ENCODE data around the gene ZPBP2.
"Not testable (repeated sequence)": the region's sequence is repeated elsewhere in the genome, so short reads cannot be mapped to it uniquely, and the experiment has no call there.

ZPBP2 gene

DNA sequence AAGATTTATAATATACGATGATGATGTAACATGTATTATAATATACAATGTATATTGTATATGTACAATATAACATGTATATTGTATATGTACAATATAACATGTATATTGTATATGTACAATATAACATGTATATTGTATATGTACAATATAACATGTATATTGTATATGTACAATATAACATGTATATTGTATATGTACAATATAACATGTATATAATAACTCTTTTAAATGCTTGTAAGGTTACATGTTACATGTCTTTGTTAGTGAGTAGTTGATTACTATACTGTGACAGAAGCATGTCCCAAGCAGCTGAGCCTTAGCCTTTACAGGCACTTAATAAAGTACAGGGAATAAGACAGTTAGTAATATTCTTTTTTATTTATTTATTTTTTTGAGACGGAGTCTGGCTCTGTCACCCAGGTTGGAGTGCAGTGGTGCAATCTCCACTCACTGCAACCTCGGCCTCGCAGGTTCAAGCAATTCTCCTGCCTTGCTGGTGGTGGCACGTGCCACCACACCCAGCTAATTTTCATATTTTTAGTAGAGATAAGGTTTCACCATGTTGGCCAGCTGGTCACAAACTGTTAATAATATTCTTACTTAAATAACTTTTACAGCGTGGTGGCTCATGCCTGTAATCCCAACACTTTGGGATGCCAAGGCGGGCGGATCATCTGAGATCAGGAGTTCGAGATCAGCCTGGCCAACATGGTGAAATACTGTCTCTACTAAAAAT is 11.9 kb upstream of the ZPBP2 start:
- not testable (repeated sequence) for DNase-seq (ENCODE audit: low read depth)

DNA sequence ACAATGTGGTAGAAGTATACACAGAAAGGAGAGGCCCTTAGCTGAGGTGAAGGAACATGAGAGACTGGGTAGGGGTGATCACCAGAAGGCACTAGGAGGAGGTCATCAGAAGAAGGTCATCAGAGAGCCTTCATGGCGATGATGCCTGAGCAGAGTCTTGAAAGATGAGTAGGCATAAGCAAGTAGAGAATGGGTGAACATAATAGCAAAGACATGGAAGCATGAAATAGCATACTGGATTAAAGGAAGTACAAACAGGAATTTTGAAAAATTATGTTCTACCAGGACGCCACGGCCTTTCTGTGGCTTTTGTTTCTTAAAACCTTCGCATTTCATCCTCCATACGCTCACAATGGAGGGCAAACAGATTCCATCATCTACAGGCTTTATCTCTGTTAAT is 6.8 kb upstream of the ZPBP2 start:
- no peak for DNase-seq (ENCODE audit: low read depth)

DNA sequence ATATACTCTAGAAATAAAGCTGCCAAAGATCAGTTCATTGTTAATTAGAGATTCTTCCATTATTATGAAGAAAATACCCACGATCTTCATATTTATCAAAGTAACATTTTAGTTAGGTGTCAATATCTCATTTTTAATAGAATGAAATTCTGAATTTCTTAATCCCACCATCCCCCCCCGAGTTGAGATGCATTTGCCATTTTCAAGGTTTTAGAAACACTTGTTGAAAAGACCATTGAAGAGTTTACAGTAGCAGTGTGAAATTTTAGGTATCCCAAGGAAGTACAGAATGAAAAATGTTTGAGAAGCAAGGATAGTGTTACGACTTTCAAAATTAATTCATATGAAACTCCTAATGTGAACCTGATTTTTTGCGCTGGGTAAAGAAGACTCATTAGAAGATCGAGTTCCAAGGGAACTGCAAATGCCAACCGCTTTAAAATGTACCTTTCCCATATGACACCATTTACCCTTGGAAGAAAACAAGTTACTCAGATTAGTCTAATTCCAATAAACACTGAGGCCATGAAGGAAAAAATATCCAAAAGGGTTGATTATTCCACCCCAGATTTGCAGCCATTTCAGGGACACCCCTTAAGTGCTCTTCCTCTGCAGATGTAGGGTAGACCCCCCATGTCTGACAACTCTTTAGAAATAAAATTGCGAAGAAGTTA is 4.6 kb upstream of the ZPBP2 start:
- no peak for DNase-seq (ENCODE audit: low read depth)

DNA sequence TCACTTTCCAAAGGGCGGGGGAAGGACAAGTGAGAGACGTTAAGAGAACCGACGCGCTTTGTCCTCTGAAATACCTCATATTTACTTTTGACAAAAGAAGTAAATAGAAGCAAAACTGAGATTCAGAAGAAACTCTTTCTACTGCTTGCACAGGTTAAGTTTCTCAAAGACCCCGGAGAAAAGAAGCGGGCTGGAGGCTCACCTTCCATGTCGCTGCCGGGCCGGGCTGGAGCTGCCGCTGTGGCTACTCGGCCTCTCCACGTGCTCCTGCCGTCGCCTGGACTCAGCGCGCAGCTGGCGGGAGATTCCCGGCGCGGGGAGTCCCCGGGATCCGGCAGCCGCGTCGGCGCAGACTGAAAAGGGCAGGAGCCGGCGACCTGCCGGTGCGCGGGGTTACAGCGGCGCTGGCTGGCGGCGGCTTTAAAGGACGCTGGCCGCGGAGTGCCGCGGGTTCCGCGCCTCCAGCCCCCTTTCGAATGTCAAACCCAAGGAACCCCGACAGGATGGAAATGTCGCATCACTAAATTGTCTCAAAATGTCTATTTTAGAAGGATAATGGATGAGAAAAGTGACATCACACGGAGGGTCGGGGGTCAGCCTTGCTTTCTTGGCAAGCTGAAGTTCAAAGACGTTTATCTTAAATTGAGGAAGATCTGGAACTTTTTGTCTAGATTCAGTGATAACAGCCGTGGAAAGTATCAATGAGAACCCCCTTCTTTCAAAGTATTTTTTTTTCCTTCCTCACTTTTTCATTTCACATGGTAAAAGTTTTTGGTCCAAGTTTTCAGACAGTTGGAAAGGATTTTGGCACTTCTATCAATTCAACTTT is 3.9 kb upstream of the ZPBP2 start, which contains the start of gene IKZF3:
Gene IKZF3 (minus strand): TSS at position 395 of the 829 bp plus-strand sequence. CDS start 186 bp downstream, at position 209.
- DNase-seq (ENCODE audit: low read depth): peak; percentile 71

DNA sequence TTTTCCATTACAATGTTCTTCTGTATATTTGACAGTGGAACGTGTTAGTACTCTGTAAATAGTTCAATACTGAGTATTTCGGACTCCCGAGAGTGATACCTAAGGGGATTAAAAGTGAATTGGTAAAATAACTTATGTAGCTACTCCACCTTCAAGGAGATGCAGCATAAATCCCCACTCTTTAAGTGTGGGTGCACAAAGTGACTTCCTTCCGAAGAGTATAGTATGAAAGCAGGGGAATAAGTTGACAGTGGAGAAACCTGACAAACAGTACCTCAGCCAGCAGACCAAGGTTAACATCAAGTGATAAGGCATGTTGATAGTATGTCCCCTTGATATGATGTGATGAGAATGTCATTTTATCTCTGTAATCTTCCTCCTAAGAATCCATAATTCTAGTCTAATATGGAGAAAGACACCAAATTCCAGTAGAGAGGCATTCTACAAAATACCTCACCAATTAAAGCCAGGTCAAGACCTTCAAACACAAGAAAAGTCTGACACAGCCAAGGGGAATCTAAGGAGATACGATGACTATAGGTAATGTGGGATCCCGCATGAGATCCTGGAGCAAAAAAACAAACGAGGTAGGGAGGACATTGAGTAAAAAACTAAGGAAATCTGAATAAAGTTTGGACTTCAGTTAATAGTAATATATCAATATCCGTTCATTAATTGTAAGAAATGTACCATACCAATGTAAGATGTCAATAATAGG is 1.8 kb upstream of the ZPBP2 start:
- no peak for DNase-seq (ENCODE audit: low read depth)

DNA sequence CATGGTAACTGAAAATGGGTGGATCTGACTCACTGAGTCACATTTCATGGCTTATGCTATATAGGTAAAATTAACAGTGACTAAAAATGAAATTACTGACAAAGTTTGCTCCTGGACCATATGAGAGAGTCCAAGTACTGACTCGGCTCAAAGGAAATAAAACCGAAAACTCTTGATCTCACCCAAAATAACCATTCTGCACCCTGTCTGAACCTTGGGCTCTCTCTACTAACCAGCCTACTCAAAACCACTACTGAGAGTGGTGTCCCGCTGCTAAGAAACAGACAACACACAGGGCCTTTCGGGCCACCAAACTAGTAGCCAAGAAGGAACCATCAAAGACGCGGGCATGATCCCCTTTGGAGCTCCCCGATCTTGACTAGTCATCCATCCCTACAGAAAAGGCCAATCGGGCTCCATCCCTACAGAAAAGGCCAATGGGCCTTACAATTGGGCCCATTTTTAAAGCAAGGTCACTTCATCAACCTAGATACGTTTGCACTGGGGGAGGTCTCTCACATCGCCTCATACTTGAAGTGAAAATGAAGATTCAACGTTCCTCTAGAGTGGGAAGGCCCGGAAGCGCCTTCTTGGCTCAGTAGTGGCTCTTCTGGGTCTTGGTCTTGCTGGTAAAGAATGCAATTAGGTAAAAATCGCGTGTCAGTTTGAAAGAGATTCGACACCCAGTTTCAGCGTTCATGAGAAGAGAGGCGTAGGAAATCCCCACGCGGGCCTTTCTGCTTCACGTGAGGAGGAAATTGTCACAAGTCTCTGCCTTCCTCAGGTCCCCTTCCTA is 720 bp upstream of the ZPBP2 start:
- DNase-seq (ENCODE audit: low read depth): peak; percentile 17

- no peak for DNase-seq (ENCODE audit: low read depth)
Measured at GRCh38 chr17:39868554-39868942, 546 bp downstream of the ZPBP2 start.

- DNase-seq (ENCODE audit: low read depth): no peak
Measured at GRCh38 chr17:39870776-39871175, 2.8 kb downstream of the ZPBP2 start.

GRCh38 chr17:39871801-39872200 is 3.8 kb downstream of the ZPBP2 start:
- no peak for DNase-seq (ENCODE audit: low read depth)

DNA sequence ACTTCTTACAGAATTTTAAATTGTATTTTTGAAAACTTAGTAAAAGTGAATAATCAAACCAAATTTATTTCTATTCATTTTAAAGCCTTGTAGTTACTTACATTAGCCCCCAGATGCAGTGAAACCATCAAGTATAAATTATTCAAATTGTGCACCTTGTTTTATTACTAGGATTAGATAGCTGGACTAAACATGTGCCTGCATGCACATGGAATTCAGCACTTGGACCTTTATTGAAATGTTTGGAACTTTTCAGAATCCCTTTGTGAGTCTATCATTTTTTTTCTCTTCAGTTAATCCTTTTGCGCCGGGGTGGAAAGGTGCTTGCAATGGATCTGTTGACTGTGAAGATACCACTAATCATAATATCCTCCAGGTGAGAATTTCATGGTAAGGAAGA is 4.7 kb downstream of the ZPBP2 start:
- no peak for DNase-seq (ENCODE audit: low read depth)

DNA sequence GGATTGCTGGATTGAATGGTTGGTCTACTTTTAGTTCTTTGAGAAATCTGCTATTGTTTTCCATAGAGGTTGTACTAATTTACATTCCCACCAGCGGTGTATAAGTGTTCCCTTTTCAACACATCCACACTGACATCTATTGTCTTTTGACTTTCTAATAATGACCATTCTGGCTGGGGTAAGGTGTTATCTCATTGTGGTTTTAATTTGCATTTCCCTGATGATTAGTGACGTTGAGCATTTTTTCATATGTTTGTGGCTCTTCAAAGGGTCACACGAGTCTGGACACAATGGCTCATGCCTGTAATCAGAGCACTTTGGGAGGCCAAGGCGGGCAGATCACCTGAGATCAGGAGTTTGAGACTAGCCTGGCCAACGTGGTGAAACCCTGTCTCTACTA is 18.1 kb downstream of the ZPBP2 start:
- not testable (repeated sequence) for DNase-seq (ENCODE audit: low read depth)

DNA sequence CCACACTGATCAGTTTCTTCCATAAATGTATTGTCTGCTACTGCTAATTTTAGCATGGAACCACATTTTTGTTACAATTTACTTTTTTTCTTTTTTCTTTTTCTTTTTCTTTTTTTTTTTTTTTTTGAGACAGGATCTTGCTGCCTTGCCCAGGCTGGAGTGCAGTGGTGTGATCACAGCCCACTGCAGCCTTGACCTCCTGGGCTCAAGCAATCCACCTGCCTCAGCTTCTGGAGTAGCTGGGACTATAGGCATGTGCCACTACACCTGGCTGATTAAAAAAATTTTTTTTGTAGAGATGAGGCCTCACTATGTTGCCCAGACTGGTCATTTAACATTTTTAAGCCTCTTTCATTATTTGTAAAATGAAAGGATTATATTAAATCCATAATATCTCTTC is 19.1 kb downstream of the ZPBP2 start:
- DNase-seq (ENCODE audit: low read depth): no peak

GRCh38 chr17:39889200-39889599 is 21.2 kb downstream of the ZPBP2 start:
- no peak for DNase-seq (ENCODE audit: low read depth)

GRCh38 chr17:39894681-39895376 is 26.8 kb downstream of the ZPBP2 start:
- DNase-seq (ENCODE audit: low read depth): no peak

GRCh38 chr17:39898088-39898487 is 30.1 kb downstream of the ZPBP2 start:
- DNase-seq (ENCODE audit: low read depth): no peak

DNA sequence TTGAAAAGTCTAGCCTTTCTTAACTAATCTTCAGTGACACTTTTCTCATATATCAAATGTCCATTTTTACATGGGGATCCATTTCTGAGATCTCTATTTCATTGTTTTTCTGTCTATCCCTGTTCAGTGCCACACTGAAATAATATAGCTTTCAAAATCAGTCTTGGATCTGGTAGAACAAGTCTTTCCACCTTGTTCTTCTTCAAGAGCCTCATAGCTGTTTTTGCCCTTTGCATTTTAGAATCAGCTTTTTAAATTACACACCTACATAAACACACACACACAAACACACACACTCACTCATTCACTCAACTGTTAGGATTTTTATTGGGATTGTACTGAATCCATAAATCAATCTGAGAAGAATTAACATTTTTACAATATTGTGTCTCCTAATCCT is 31.2 kb downstream of the ZPBP2 start:
- DNase-seq (ENCODE audit: low read depth): no peak

DNA sequence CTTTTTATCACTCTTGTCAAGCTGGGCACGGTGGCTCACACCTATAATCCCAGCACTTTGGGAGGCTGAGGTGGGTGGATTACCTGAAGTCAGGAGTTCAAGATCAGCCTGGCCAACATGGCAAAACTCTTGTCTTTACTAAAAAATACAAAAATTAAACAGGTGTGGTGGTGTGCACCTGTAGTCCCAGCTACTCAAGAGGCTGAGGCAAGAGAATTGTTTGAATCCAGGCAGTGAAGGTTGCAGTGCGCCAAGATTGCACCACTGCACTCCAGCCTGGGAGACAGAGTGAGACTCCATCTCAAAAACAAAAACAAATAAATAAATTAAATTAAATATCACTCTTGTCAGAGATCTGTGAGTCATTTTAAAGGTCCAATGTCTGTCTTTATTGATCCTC is 34.0 kb downstream of the ZPBP2 start:
- DNase-seq (ENCODE audit: low read depth): not testable (repeated sequence)

DNA sequence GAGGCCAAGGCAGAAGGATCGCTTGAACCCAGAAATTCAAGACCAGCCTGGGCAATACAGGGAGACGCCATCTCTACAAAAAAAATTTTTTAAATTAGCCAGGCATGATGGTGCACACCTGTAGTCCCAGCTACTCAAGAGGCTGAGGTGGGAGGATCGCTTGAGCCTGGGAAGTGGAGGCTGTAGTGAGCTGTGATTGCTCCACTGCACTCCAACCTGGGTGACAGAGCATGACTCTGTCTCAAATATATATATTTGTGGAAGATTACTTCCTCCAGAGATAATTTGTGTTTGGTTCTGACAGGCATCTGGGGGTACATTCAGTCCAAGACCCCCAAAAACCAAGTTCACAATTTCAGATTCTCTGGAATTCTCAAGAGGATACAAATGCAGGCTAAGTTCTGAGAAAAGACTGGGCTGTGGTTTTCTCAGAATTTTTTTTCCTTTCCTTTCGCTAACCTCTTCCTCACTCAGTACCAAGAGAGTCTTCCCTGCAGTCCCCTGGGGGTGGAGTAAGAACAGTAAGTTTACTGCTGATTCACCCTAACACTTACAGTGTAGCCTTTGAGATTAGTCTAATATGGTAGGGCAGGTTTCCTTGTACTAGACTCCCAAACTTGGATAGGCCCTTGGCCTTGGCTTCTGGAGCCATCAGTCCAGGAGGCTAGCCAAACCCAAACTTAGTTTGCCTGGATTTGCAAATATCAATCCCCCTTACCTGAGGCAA is 35.3 kb downstream of the ZPBP2 start:
- DNase-seq (ENCODE audit: low read depth): no peak

DNA sequence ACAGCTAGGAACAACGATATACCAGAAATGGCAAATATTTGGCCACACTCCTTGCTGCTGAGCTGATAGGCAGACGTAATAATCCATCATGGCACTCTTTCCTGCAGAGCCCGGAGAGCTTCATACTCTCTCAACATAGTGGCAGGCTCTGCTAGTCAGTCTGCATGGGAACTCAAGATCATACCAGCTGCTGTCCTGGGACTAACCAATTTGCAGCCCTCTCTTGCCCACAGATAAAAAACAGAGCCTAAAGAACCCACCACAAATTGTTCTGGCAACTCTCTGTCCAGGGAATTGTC is 36.9 kb downstream of the ZPBP2 start:
- no peak for DNase-seq (ENCODE audit: low read depth)

GRCh38 chr17:39908789-39909352 is 40.9 kb downstream of the ZPBP2 start:
- DNase-seq (ENCODE audit: low read depth): no peak
